SK-N-SH treated with all-trans-retinoic acid at 6 μM for 48 hours (cell line): ENCODE data around the gene WWC2.

Experiments
- ATAC-seq: fragments of 200-7000 bp; cut with Tn5 transposase; 3 replicates; pipeline ENCODE4 v1.9.1; 2020; ENCODE audit warnings: mild to moderate bottlenecking, moderate library complexity
- ARNTL ChIP-seq: fragments of 450-650 bp; formaldehyde crosslinking; IDR thresholded peaks from 2 replicates; pipeline ENCODE4 v1.5.0; 2020; ENCODE audit warnings: low read depth, mild to moderate bottlenecking, moderate library complexity, borderline replicate concordance
- BACH2 ChIP-seq: fragments of 250-450 bp; sonication (Bioruptor Pico); IDR thresholded peaks from 2 replicates; pipeline ENCODE4 v1.9.0; 2021; ENCODE audit warnings: mild to moderate bottlenecking, borderline replicate concordance
- CSDC2 ChIP-seq: fragments of 250-450 bp; sonication (Bioruptor Pico); IDR thresholded peaks from 2 replicates; pipeline ENCODE4 v1.5.0; 2020; ENCODE audit warnings: mild to moderate bottlenecking, moderate library complexity
- ESRRG ChIP-seq: fragments of 250-450 bp; sonication (Bioruptor Pico); IDR thresholded peaks from 2 replicates; pipeline ENCODE4 v1.6.1; 2021; ENCODE audit warnings: mild to moderate bottlenecking
- GLIS3 ChIP-seq: fragments of 250-450 bp; sonication (Bioruptor Pico); IDR thresholded peaks from 2 replicates; pipeline ENCODE4 v1.5.0; 2020; ENCODE audit warnings: mild to moderate bottlenecking, moderate library complexity
- ISL1 ChIP-seq: fragments of 250-450 bp; sonication (Bioruptor Pico); IDR thresholded peaks from 2 replicates; pipeline ENCODE4 v2.1.2; 2022; ENCODE audit warnings: mild to moderate bottlenecking, moderate library complexity
- OSR1 ChIP-seq: fragments of 250-450 bp; sonication (Bioruptor Pico); IDR thresholded peaks from 2 replicates; pipeline ENCODE4 v1.8.0; 2022; ENCODE audit warnings: moderate library complexity, mild to moderate bottlenecking, inconsistent platforms
- PPARA ChIP-seq: fragments of 250-450 bp; sonication (Bioruptor Pico); IDR thresholded peaks from 2 replicates; pipeline ENCODE4 v1.5.0; 2020; ENCODE audit warnings: mild to moderate bottlenecking, borderline replicate concordance
- RARB ChIP-seq: fragments of 250-450 bp; sonication (Bioruptor Pico); IDR thresholded peaks from 2 replicates; pipeline ENCODE4 v1.8.0; 2021; ENCODE audit warnings: mild to moderate bottlenecking, moderate library complexity
- SNAI2 ChIP-seq: fragments of 250-450 bp; sonication (Bioruptor Pico); IDR thresholded peaks from 2 replicates; pipeline ENCODE4 v1.5.0; 2020; ENCODE audit warnings: mild to moderate bottlenecking, moderate library complexity
- TCF4 ChIP-seq: fragments of 250-450 bp; sonication (Bioruptor Pico); IDR thresholded peaks from 2 replicates; pipeline ENCODE4 v1.8.0; 2021; ENCODE audit warnings: mild to moderate bottlenecking, moderate library complexity, borderline replicate concordance
- TOX ChIP-seq: fragments of 250-450 bp; sonication (Bioruptor Pico); IDR thresholded peaks from 2 replicates; pipeline ENCODE4 v1.8.0; 2021; ENCODE audit warnings: mild to moderate bottlenecking, moderate library complexity, borderline replicate concordance
- ZC3H10 ChIP-seq: fragments of 250-450 bp; sonication (Bioruptor Pico); IDR thresholded peaks from 2 replicates; pipeline ENCODE4 v1.5.1; 2021; ENCODE audit warnings: mild to moderate bottlenecking, moderate library complexity
- ZFP3 ChIP-seq: fragments of 250-450 bp; sonication (Bioruptor Pico); IDR thresholded peaks from 2 replicates; pipeline ENCODE4 v1.5.0; 2020; ENCODE audit warnings: mild to moderate bottlenecking, moderate library complexity
- ZFP30 ChIP-seq: fragments of 450-650 bp; formaldehyde crosslinking; IDR thresholded peaks from 2 replicates; pipeline ENCODE4 v1.5.0; 2022; ENCODE audit warnings: mild to moderate bottlenecking, moderate library complexity
- ZNF565 ChIP-seq: fragments of 450-650 bp; formaldehyde crosslinking; conservative IDR thresholded peaks from 2 replicates; pipeline ENCODE4 v1.5.0; 2020; ENCODE audit warnings: low read depth, mild to moderate bottlenecking, moderate library complexity
- ZNF70 ChIP-seq: fragments of 450-650 bp; formaldehyde crosslinking; IDR thresholded peaks from 2 replicates; pipeline ENCODE4 v1.5.0; 2020; ENCODE audit warnings: mild to moderate bottlenecking, moderate library complexity
- ZNF8 ChIP-seq: fragments of 450-650 bp; formaldehyde crosslinking; IDR thresholded peaks from 2 replicates; pipeline ENCODE4 v1.5.0; 2020; ENCODE audit warnings: mild to moderate bottlenecking, moderate library complexity
- TF ChIP-seq, protein P1 (sequence below): fragments of 250-450 bp; sonication (Bioruptor Pico); IDR thresholded peaks from 2 replicates; pipeline ENCODE4 v1.5.1; 2020; ENCODE audit warnings: low read depth, mild to moderate bottlenecking, moderate library complexity
- TF ChIP-seq, protein P2 (sequence below): fragments of 250-450 bp; sonication (Bioruptor Pico); IDR thresholded peaks from 2 replicates; pipeline ENCODE4 v1.8.0; 2020; ENCODE audit warnings: mild to moderate bottlenecking, moderate library complexity, borderline replicate concordance
- TF ChIP-seq, protein P3 (sequence below): fragments of 250-450 bp; sonication (Bioruptor Pico); IDR thresholded peaks from 2 replicates; pipeline ENCODE4 v1.5.1; 2021; ENCODE audit warnings: mild to moderate bottlenecking, moderate library complexity
- TF ChIP-seq, protein P4 (sequence below): fragments of 250-450 bp; sonication (Bioruptor Pico); IDR thresholded peaks from 2 replicates; pipeline ENCODE4 v1.8.0; 2021; ENCODE audit warnings: low read depth, mild to moderate bottlenecking, moderate library complexity, borderline replicate concordance

Gene WWC2

DNA sequence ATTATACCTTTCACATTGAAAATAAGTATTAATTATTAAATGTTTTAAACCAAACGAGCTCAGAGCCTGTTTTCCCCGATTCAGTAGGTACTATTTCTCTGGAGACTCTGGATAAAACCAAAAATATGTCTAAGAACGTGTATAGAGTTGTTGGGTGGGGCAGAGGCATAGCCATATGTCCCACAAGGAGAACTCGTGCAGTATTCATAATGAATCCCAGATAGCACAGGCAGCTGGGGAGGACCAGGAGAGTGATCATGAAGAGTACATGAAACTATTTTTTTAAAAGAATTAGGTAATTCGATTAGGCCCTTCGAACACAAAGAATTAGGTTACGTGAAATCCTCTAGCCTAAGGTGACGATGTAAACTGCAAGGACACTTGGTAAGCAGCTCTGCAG lies 145.0 kb downstream of the WWC2 start:
- TF ChIP-seq ZNF70 (no peak), OSR1 (CRISPR knock-in tag) (no peak), ZFP30 (CRISPR knock-in tag) (no peak), ZFP3 (CRISPR knock-in tag) (no peak), SNAI2 (CRISPR knock-in tag) (no peak), ZNF8 (no peak), CSDC2 (no peak), PPARA (CRISPR knock-in tag) (no peak)
- ATAC-seq: no peak

DNA sequence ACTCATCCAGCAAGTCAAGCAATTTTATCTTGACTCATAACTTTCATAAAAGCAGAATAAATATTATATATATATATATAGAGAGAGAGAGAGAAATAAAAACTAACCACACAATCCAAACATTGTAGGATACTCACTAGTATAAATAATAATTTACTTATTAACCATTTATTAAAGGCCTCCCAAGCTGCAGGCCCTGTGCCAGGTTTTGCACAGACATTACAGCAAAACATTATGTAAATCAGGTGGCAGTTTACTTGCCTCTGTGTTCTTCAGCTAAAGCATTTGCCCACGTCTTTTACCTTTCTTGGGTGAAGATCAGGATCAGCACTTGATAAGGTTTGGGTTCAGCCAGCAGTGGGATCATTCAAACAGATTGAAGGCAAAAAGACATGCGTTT lies 145.4 kb downstream of the WWC2 start:
- no peak for ATAC-seq
- TF ChIP-seq CSDC2: no peak
- no peak for TF ChIP-seq PPARA (CRISPR knock-in tag)
- TF ChIP-seq SNAI2 (CRISPR knock-in tag): no peak
- TF ChIP-seq ZNF70: no peak
- TF ChIP-seq RARB (CRISPR knock-in tag): no peak
- TF ChIP-seq ZNF565 (CRISPR knock-in tag): no peak
- TF ChIP-seq ZC3H10 (CRISPR knock-in tag): no peak
- no peak for TF ChIP-seq ARNTL (CRISPR knock-in tag)
- no peak for TF ChIP-seq ISL1 (CRISPR knock-in tag)
- TF ChIP-seq GLIS3 (CRISPR knock-in tag): no peak
- no peak for TF ChIP-seq TOX (CRISPR knock-in tag)
- no peak for TF ChIP-seq ESRRG (CRISPR knock-in tag)
- TF ChIP-seq, protein P1, sequence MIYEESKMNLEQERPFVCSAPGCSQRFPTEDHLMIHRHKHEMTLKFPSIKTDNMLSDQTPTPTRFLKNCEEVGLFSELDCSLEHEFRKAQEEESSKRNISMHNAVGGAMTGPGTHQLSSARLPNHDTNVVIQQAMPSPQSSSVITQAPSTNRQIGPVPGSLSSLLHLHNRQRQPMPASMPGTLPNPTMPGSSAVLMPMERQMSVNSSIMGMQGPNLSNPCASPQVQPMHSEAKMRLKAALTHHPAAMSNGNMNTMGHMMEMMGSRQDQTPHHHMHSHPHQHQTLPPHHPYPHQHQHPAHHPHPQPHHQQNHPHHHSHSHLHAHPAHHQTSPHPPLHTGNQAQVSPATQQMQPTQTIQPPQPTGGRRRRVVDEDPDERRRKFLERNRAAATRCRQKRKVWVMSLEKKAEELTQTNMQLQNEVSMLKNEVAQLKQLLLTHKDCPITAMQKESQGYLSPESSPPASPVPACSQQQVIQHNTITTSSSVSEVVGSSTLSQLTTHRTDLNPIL (CRISPR knock-in tag): no peak
- TF ChIP-seq, protein P2, sequence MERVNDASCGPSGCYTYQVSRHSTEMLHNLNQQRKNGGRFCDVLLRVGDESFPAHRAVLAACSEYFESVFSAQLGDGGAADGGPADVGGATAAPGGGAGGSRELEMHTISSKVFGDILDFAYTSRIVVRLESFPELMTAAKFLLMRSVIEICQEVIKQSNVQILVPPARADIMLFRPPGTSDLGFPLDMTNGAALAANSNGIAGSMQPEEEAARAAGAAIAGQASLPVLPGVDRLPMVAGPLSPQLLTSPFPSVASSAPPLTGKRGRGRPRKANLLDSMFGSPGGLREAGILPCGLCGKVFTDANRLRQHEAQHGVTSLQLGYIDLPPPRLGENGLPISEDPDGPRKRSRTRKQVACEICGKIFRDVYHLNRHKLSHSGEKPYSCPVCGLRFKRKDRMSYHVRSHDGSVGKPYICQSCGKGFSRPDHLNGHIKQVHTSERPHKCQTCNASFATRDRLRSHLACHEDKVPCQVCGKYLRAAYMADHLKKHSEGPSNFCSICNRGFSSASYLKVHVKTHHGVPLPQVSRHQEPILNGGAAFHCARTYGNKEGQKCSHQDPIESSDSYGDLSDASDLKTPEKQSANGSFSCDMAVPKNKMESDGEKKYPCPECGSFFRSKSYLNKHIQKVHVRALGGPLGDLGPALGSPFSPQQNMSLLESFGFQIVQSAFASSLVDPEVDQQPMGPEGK: no peak
- TF ChIP-seq TCF4 (CRISPR knock-in tag): no peak
- no peak for TF ChIP-seq ZFP3 (CRISPR knock-in tag)
- no peak for TF ChIP-seq BACH2

DNA sequence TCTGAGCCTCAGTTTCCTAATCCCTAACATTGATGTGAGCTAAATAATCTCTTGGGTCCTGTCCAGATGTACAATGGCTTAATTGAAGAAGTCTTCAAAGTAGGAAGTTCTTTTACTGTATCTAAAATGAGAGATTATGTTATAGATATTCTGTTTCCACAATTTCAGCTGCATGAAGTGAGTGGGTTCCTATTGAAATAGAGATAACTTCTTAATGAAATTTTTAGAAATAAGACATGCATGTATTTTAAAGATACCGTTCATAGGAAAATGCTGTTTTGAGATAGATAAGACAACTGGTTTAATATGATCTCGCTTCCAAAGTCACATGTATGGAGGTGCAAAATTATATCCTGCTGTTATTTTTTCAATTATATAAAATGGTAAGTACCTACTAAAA lies 149.1 kb downstream of the WWC2 start:
- no peak for TF ChIP-seq ZC3H10 (CRISPR knock-in tag)
- no peak for TF ChIP-seq GLIS3 (CRISPR knock-in tag)
- TF ChIP-seq SNAI2 (CRISPR knock-in tag): no peak
- TF ChIP-seq RARB (CRISPR knock-in tag): no peak
- TF ChIP-seq ZFP3 (CRISPR knock-in tag): no peak
- no peak for TF ChIP-seq PPARA (CRISPR knock-in tag)
- TF ChIP-seq BACH2: no peak
- no peak for TF ChIP-seq ARNTL (CRISPR knock-in tag)
- no peak for TF ChIP-seq ZNF8
- no peak for TF ChIP-seq OSR1 (CRISPR knock-in tag)
- TF ChIP-seq, protein P3, sequence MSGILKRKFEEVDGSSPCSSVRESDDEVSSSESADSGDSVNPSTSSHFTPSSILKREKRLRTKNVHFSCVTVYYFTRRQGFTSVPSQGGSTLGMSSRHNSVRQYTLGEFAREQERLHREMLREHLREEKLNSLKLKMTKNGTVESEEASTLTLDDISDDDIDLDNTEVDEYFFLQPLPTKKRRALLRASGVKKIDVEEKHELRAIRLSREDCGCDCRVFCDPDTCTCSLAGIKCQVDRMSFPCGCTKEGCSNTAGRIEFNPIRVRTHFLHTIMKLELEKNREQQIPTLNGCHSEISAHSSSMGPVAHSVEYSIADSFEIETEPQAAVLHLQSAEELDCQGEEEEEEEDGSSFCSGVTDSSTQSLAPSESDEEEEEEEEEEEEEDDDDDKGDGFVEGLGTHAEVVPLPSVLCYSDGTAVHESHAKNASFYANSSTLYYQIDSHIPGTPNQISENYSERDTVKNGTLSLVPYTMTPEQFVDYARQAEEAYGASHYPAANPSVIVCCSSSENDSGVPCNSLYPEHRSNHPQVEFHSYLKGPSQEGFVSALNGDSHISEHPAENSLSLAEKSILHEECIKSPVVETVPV (CRISPR knock-in tag): no peak
- TF ChIP-seq ESRRG (CRISPR knock-in tag): no peak
- TF ChIP-seq, protein P2: no peak
- no peak for TF ChIP-seq ISL1 (CRISPR knock-in tag)
- no peak for TF ChIP-seq CSDC2
- TF ChIP-seq, protein P1 (CRISPR knock-in tag): no peak
- no peak for TF ChIP-seq ZFP30 (CRISPR knock-in tag)
- no peak for TF ChIP-seq ZNF70
- TF ChIP-seq, protein P4, sequence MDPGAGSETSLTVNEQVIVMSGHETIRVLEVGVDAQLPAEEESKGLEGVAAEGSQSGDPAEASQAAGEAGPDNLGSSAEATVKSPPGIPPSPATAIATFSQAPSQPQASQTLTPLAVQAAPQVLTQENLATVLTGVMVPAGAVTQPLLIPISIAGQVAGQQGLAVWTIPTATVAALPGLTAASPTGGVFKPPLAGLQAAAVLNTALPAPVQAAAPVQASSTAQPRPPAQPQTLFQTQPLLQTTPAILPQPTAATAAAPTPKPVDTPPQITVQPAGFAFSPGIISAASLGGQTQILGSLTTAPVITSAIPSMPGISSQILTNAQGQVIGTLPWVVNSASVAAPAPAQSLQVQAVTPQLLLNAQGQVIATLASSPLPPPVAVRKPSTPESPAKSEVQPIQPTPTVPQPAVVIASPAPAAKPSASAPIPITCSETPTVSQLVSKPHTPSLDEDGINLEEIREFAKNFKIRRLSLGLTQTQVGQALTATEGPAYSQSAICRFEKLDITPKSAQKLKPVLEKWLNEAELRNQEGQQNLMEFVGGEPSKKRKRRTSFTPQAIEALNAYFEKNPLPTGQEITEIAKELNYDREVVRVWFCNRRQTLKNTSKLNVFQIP (CRISPR knock-in tag): no peak
- ATAC-seq: no peak
